HG03571 (cell line): ENCODE data around the gene TM7SF3.
A peak's percentile ranks its signal among the peaks of the same experiment; 100 is the strongest.
"Not testable (repeated sequence)": the region's sequence is repeated elsewhere in the genome, so short reads cannot be mapped to it uniquely, and the experiment has no call there.

ENCODE experiments used
- ATAC-seq: cut with Tn5 transposase; IDR thresholded peaks from one replicate; pipeline ENCODE4 v1.9.1; 2021; ENCODE audit not compliant: unreplicated experiment

Gene TM7SF3

GRCh38 chr12:27014085-27014858, at the start of gene TM7SF3:
TM7SF3 (minus strand) TSS chr12:27014384; CDS start chr12:27014168, 216 bp downstream.
- ATAC-seq, result peak; percentile 80

GRCh38 chr12:27063250-27063851, 49.2 kb upstream of the TM7SF3 start:
- no peak for ATAC-seq

- no peak for ATAC-seq
Observed at GRCh38 chr12:27061317-27061716, 47.1 kb upstream of the TM7SF3 start.

GRCh38 chr12:27060740-27061139, 46.6 kb upstream of the TM7SF3 start:
- no peak for ATAC-seq

- ATAC-seq, result no peak
Observed at GRCh38 chr12:27057543-27057942, 43.4 kb upstream of the TM7SF3 start.

- no peak for ATAC-seq
Observed at GRCh38 chr12:27055966-27056365, 41.8 kb upstream of the TM7SF3 start.

- no peak for ATAC-seq
Observed at GRCh38 chr12:27052742-27053141, 38.6 kb upstream of the TM7SF3 start.

GRCh38 chr12:27052176-27052575, 38.0 kb upstream of the TM7SF3 start:
- ATAC-seq, result no peak

- no peak for ATAC-seq
Observed at GRCh38 chr12:27048822-27049752, 34.9 kb upstream of the TM7SF3 start.

GRCh38 chr12:27042018-27042417, 27.8 kb upstream of the TM7SF3 start:
- ATAC-seq, result not testable (repeated sequence)

- not testable (repeated sequence) for ATAC-seq
Observed at GRCh38 chr12:27040637-27041036, 26.5 kb upstream of the TM7SF3 start.

GRCh38 chr12:27034607-27035293, 20.6 kb upstream of the TM7SF3 start:
- ATAC-seq, result no peak

GRCh38 chr12:27032679-27033078, 18.5 kb upstream of the TM7SF3 start:
- ATAC-seq, result no peak

GRCh38 chr12:27031531-27031930, 17.3 kb upstream of the TM7SF3 start:
- no peak for ATAC-seq

- no peak for ATAC-seq
Observed at GRCh38 chr12:27026257-27026656, 12.1 kb upstream of the TM7SF3 start.

- no peak for ATAC-seq
Observed at GRCh38 chr12:27025116-27025515, 10.9 kb upstream of the TM7SF3 start.

- no peak for ATAC-seq
Observed at GRCh38 chr12:27024291-27024690, 10.1 kb upstream of the TM7SF3 start.

- ATAC-seq, result no peak
Observed at GRCh38 chr12:27020761-27021160, 6.6 kb upstream of the TM7SF3 start.

GRCh38 chr12:27018037-27018436, 3.9 kb upstream of the TM7SF3 start:
- no peak for ATAC-seq

GRCh38 chr12:27017163-27017823, 3.1 kb upstream of the TM7SF3 start:
- ATAC-seq, result not testable (repeated sequence)
